K562 (cell line): ENCODE data around the gene CUTA. TPM values are rescaled to one million over a fixed set of nuclear protein-coding genes. Genes with fewer than 3 reads are reported as not detected.

ENCODE experiments used
- ATAC-seq: fragments of 200-7000 bp; cut with Tn5 transposase; 3 replicates; pipeline ENCODE4 v1.9.1; 2020; ENCODE audit warnings: moderate library complexity
- BruUV-seq: library from RNA; stranded (reverse); fragments of 400-500 nt; replicated peaks from 2 replicates; lab custom pipeline; 2021; lab: Mats Ljungman, UMichigan
- CTCF ChIA-PET: fragments of 300-600 bp; formaldehyde crosslinking; extraction: SDS; loops from one replicate; lab custom pipeline; 2021; ENCODE audit warnings: low intra/inter-chr PET ratio; lab: Yijun Ruan, JAX
- POLR2A ChIA-PET: fragments of 300-600, 350-650 bp; sonication (Branson Sonifier 250); formaldehyde crosslinking; extraction: SDS; loops from one replicate; lab custom pipeline; 2021; ENCODE audit warnings: antibody characterized with exemption, inconsistent platforms; lab: Yijun Ruan, JAX
- DNase-seq, 4 experiments: peaks; one replicate each; pipeline versions ENCODE4 v3.0.0 to v3.0.0-alpha.2; 2011 to 2018; ENCODE audit warnings: low spot score in 3 of 4, mixed read lengths in 3 of 4; ENCODE audit errors: extremely low read depth in 1 of 4
- FAIRE-seq: peaks from 2 replicates; lab custom pipeline; 2011; peaks lifted over from hg19 to GRCh38; lab: Jason Lieb, UNC
- H2AFZ ChIP-seq: 2 replicates; pipeline ENCODE4 v1.6.0; 2011; ENCODE audit warnings: low read depth, low read length, control low read depth, inconsistent platforms
- H3K27ac ChIP-seq: fragments of 200-600 bp; 3 replicates; pipeline ENCODE4 v1.8.0; 2011; ENCODE audit warnings: low read depth, mild to moderate bottlenecking, control low read depth, inconsistent platforms, low read length, moderate library complexity, mixed read lengths; ENCODE audit errors: extremely low read depth
- H3K27me3 ChIP-seq, 2 experiments: fragments of 300-600 bp in 1 of 2; 2 replicates in 1 of 2; 3 replicates in 1 of 2; pipeline versions ENCODE4 v1.6.0 to v1.8.0; 2011; ENCODE audit warnings: inconsistent platforms in 2 of 2, low read length in 2 of 2, mild to moderate bottlenecking in 1 of 2, mixed read lengths in 1 of 2, moderate library complexity in 1 of 2; ENCODE audit not compliant: control insufficient read depth in 2 of 2, insufficient read depth in 2 of 2
- H3K36me3 ChIP-seq: fragments of 300-600 bp; 3 replicates; pipeline ENCODE4 v1.8.0; 2011; ENCODE audit warnings: mild to moderate bottlenecking, low read length, inconsistent platforms; ENCODE audit not compliant: control insufficient read depth, insufficient read depth
- H3K4me1 ChIP-seq, 2 experiments: fragments of 200-600 bp in 1 of 2; replicated peaks in 1 of 2; 2 replicates in 1 of 2; 3 replicates in 1 of 2; pipeline versions ENCODE4 v1.5.1 to v1.8.0; 2011; ENCODE audit warnings: inconsistent platforms in 2 of 2, low read length in 2 of 2, mild to moderate bottlenecking in 1 of 2, mixed read lengths in 1 of 2, moderate library complexity in 1 of 2; ENCODE audit not compliant: control insufficient read depth in 2 of 2, insufficient read depth in 2 of 2
- H3K4me2 ChIP-seq: 2 replicates; pipeline ENCODE4 v1.6.1; 2011; ENCODE audit warnings: low read length, control low read depth, inconsistent platforms, mixed read lengths; ENCODE audit not compliant: insufficient read depth
- H3K4me3 ChIP-seq: fragments of 200-600 bp; sonication (generic), shearing (Covaris generic); 2 replicates; pipeline ENCODE4 v1.5.1; 2016; ENCODE audit warnings: control low read depth, inconsistent platforms
- H3K79me2 ChIP-seq: fragments of 200-600 bp; 3 replicates; pipeline ENCODE4 v1.8.0; 2011; ENCODE audit warnings: low read length, inconsistent platforms; ENCODE audit not compliant: control insufficient read depth, insufficient read depth
- H3K9ac ChIP-seq, 2 experiments: 2 replicates each; pipeline versions ENCODE4 v1.6.0 to v1.6.1; 2011; ENCODE audit warnings: low read depth in 2 of 2, low read length in 2 of 2, control low read depth in 1 of 2, inconsistent platforms in 1 of 2, mild to moderate bottlenecking in 1 of 2, mixed read lengths in 1 of 2; ENCODE audit not compliant: insufficient read depth in 1 of 2
- H3K9me1 ChIP-seq: one replicate; pipeline ENCODE4 v1.6.0; 2011; ENCODE audit warnings: inconsistent platforms, mild to moderate bottlenecking, low read length, moderate library complexity; ENCODE audit not compliant: control insufficient read depth, insufficient read depth
- H3K9me3 ChIP-seq: replicated peaks from 2 replicates; pipeline ENCODE4 v1.5.1; 2011; ENCODE audit warnings: low read depth, low read length, inconsistent platforms; ENCODE audit not compliant: control insufficient read depth, insufficient read depth
- H4K20me1 ChIP-seq: replicated peaks from 2 replicates; pipeline ENCODE4 v1.6.1; 2011; ENCODE audit warnings: low read length, inconsistent platforms, mixed read lengths; ENCODE audit not compliant: control insufficient read depth, insufficient read depth
- ARID3B ChIP-seq: fragments of 250-450 bp; sonication (Bioruptor Pico); IDR thresholded peaks from 2 replicates; pipeline ENCODE4 v1.4.0; 2020; ENCODE audit warnings: borderline replicate concordance
- KDM1A ChIP-seq, 2 experiments: fragments of 450-650 bp; IDR thresholded peaks; 2 replicates each; pipeline ENCODE4 v1.6.1; 2016; ENCODE audit warnings: mild to moderate bottlenecking in 2 of 2
- WGBS: fragments of 100-300 bp; shearing (Covaris generic); methylation state at CpG from one replicate; pipeline ENCODE4 v1.1.6; 2016; ENCODE audit warnings: low coverage, mixed read lengths; ENCODE audit not compliant: insufficient coverage; ENCODE audit errors: missing lambda C conversion rate; 5-methylcytosine and 5-hydroxymethylcytosine counted together
- in situ Hi-C: fragments of 300-500 bp; cut with MboI; formaldehyde crosslinking; loops from 4 replicates; pipeline ENCODE4 v1.15.0; 2018; ENCODE audit warnings: inconsistent platforms, mixed read lengths
- intact Hi-C: fragments of 100-400 bp; cut with micrococcal nuclease; formaldehyde crosslinking; loops from 2 replicates; pipeline ENCODE4 v1.14.2; 2022
- polyA plus RNA-seq, 8 experiments: library from polyadenylated mRNA; depleted of rRNA in 4 of 8; stranded (reverse) in 5 of 8; unstranded in 3 of 8; fragments of >200 nt; fragmentation: Nextera tagmentation in 2 of 8; fragmentation: Illumina TruSeq in 1 of 8; extraction: Ambion mirVana in 2 of 8; extraction: Trizol in 1 of 8; gene quantifications; 2 replicates each; pipeline versions ENCODE4 v1.2.1 to v1.2.3, GENCODE V29; 2011 to 2014; ENCODE audit warnings: inconsistent platforms in 1 of 8, missing spikeins in 1 of 8
- total RNA-seq, 7 experiments: library from RNA; depleted of rRNA in 6 of 7; stranded (reverse); fragments of >200 nt in 6 of 7; fragmentation: Illumina TruSeq in 2 of 7; extraction: Trizol in 2 of 7; gene quantifications; 2 replicates each; pipeline versions ENCODE4 v1.2.1 to v1.2.3, GENCODE V29; 2011 to 2021; ENCODE audit warnings: low replicate concordance in 1 of 7

The CUTA gene
- total and polyA plus RNA-seq, 9 of the 15 experiments (the other 6 are each of a cell fraction or from before 2014, with no cell fraction given): 166 to 682 (median 310) TPM

GRCh38 chr6:33434961-33435360 lies 17.1 kb upstream of the CUTA start:
- ATAC-seq: no peak
- H4K20me1 ChIP-seq: no peaks in the 10 kb centered on the region; the same call in 1 of the 2 replicates
- peaks cover 39% of the 10 kb centered on the region for H3K36me3 ChIP-seq
- H2AFZ ChIP-seq: no peak overlapping the region
- H3K9me1 ChIP-seq: no peaks in the 10 kb centered on the region
- POLR2A ChIA-PET: interaction anchor here (3.3 kb wide), 1 partner anchor 9 kb away, joined by 13 read pairs; no protein-coding TSS in a partner anchor
- no peaks in the 10 kb centered on the region for H3K9me3 ChIP-seq
- in situ Hi-C loops: no loop called here
- H3K27me3 ChIP-seq: no peaks in the 10 kb centered on the region
- intact Hi-C loops: no loop called here
- peaks cover 13% of the 10 kb centered on the region; the same call in 1 of the 3 replicates for H3K79me2 ChIP-seq
- no peak overlapping the region for H3K4me3 ChIP-seq
- H3K9ac ChIP-seq: no peak overlapping the region; a peak in 1 of 4 replicates
- 81% methylated on average over 4 of the region's 4 CpGs for WGBS
- FAIRE-seq: no peak
- H3K27ac ChIP-seq: no peak overlapping the region
- TF ChIP-seq KDM1A (IDR thresholded peaks at IDR 0.05) (no peak), ARID3B (CRISPR knock-in tag) (no peak)
- CTCF ChIA-PET: interaction anchor here (0.6 to 0.7 kb wide), 2 partner anchors 8 to 1640 kb away, joined by 3 read pairs; no protein-coding TSS in a partner anchor
- no TSS peak for BruUV-seq
- H3K4me2 ChIP-seq: no peak overlapping the region
- DNase-seq: no peak
- H3K4me1 ChIP-seq: peaks cover 25 to 35% of the 10 kb centered on the region in 2 experiments
